HG03439 (cell line): ENCODE data around the gene CCDC78.

ENCODE experiments used
- ATAC-seq: cut with Tn5 transposase; IDR thresholded peaks from one replicate; pipeline ENCODE4 v1.9.1; 2021; ENCODE audit warnings: mild to moderate bottlenecking, moderate library complexity; ENCODE audit not compliant: unreplicated experiment

Gene CCDC78

GRCh38 chr16:680967-681745 lies 45.1 kb downstream of the CCDC78 start:
- ATAC-seq = no peak

GRCh38 chr16:680625-680945 lies 45.7 kb downstream of the CCDC78 start:
- no peak for ATAC-seq

GRCh38 chr16:679814-680624 lies 46.2 kb downstream of the CCDC78 start, which contains the start of gene STUB1:
Gene STUB1, plus strand, starts transcription at chr16:680410. Its CDS starts 116 bp downstream, at chr16:680526.
- ATAC-seq = no peak

- no peak for ATAC-seq
These were observed 47.1 kb downstream of the CCDC78 start for GRCh38 chr16:678858-679813.

- no peak for ATAC-seq
These were observed 47.9 kb downstream of the CCDC78 start for GRCh38 chr16:678209-678857.

- ATAC-seq = no peak
These were observed 48.7 kb downstream of the CCDC78 start for GRCh38 chr16:677316-678190.

GRCh38 chr16:676913-677312 lies 49.3 kb downstream of the CCDC78 start:
- no peak for ATAC-seq

- ATAC-seq = no peak
These were observed 49.7 kb downstream of the CCDC78 start for GRCh38 chr16:676565-676902.

- no peak for ATAC-seq
These were observed 50.2 kb downstream of the CCDC78 start for GRCh38 chr16:675884-676564.

GRCh38 chr16:674968-675883 lies 51.0 kb downstream of the CCDC78 start, which contains the start of gene RHBDL1:
Gene RHBDL1, plus strand, starts transcription at chr16:675671. Its CDS starts 120 bp downstream, at chr16:675791.
- ATAC-seq = no peak

- no peak for ATAC-seq
These were observed 51.9 kb downstream of the CCDC78 start for GRCh38 chr16:674214-674881.

- ATAC-seq = no peak
These were observed 52.7 kb downstream of the CCDC78 start for GRCh38 chr16:673399-673991.

- no peak for ATAC-seq
These were observed 53.4 kb downstream of the CCDC78 start for GRCh38 chr16:672851-673250.
